HepG2 (cell line): Measurements from ENCODE around the gene EOMES. TPM values are rescaled to one million over a fixed set of nuclear protein-coding genes. Genes with fewer than 3 reads are reported as not detected.

Experiments
- ATAC-seq: fragments of 200-7000 bp; cut with Tn5 transposase; 3 replicates; pipeline ENCODE4 v1.9.1; 2020; ENCODE audit warnings: mild to moderate bottlenecking, moderate library complexity
- BruUV-seq: library from RNA; stranded (reverse); fragments of 400-500 nt; replicated peaks from 2 replicates; lab custom pipeline; 2021; lab: Mats Ljungman, UMichigan
- CTCF ChIA-PET: fragments of 300-600 bp; formaldehyde crosslinking; extraction: SDS; loops from one replicate; lab custom pipeline; 2021; ENCODE audit warnings: low total read pairs, inconsistent platforms, low intra/inter-chr PET ratio; lab: Yijun Ruan, JAX
- POLR2A ChIA-PET: fragments of 350-600 bp; sonication (Branson Sonifier 250); formaldehyde crosslinking; loops from one replicate; lab custom pipeline; 2020; ENCODE audit warnings: antibody characterized with exemption, inconsistent platforms; lab: Yijun Ruan, JAX
- DNase-seq: peaks from one replicate; pipeline ENCODE4 v3.0.0-alpha.2; 2015; ENCODE audit warnings: low spot score
- FAIRE-seq: peaks from 3 replicates; lab custom pipeline; 2011; peaks lifted over from hg19 to GRCh38; lab: Jason Lieb, UNC
- H2AFZ ChIP-seq: one replicate; pipeline ENCODE4 v1.6.1; 2011; ENCODE audit warnings: low read length, inconsistent platforms
- H3K27ac ChIP-seq: fragments of 300-600 bp; 3 replicates; pipeline ENCODE4 v1.8.0; 2011; ENCODE audit warnings: mixed run types, mild to moderate bottlenecking, mixed read lengths, low read length, inconsistent platforms; ENCODE audit not compliant: insufficient read depth; ENCODE audit errors: extremely low read length
- H3K27me3 ChIP-seq, 2 experiments: fragments of 200-600 bp in 1 of 2; 2 replicates in 1 of 2; 3 replicates in 1 of 2; pipeline versions ENCODE4 v1.6.0 to v1.8.0; 2011; ENCODE audit warnings: low read length in 2 of 2, mild to moderate bottlenecking in 2 of 2, moderate library complexity in 2 of 2, inconsistent platforms in 1 of 2; ENCODE audit not compliant: insufficient read depth in 2 of 2, control insufficient read depth in 1 of 2
- H3K36me3 ChIP-seq, 2 experiments: fragments of 200-600 bp in 1 of 2; replicated peaks in 1 of 2; 2 replicates in 1 of 2; 3 replicates in 1 of 2; pipeline versions ENCODE4 v1.5.1 to v1.8.0; 2011; ENCODE audit warnings: low read length in 2 of 2, inconsistent platforms in 1 of 2; ENCODE audit not compliant: insufficient read depth in 2 of 2, control insufficient read depth in 1 of 2
- H3K4me1 ChIP-seq: 2 replicates; pipeline ENCODE4 v1.5.1; 2012; ENCODE audit warnings: low read length, inconsistent platforms; ENCODE audit not compliant: insufficient read depth
- H3K4me2 ChIP-seq: 2 replicates; pipeline ENCODE4 v1.6.0; 2011; ENCODE audit warnings: low read depth, low read length, inconsistent platforms
- H3K4me3 ChIP-seq, 3 experiments: fragments of 200-600 bp in 1 of 3; sonication (generic), shearing (Covaris generic) in 1 of 3; replicated peaks in 1 of 3; 2 replicates each; pipeline ENCODE4 v1.5.1; 2011 to 2016; ENCODE audit warnings: low read length in 3 of 3, inconsistent platforms in 2 of 3, low read depth in 2 of 3, mild to moderate bottlenecking in 2 of 3, control low read depth in 1 of 3, mixed read lengths in 1 of 3; ENCODE audit not compliant: insufficient read depth in 1 of 3
- H3K79me2 ChIP-seq: one replicate; pipeline ENCODE4 v1.6.1; 2011; ENCODE audit warnings: low read length, inconsistent platforms; ENCODE audit not compliant: insufficient read depth
- H3K9ac ChIP-seq: 2 replicates; pipeline ENCODE4 v1.6.0; 2011; ENCODE audit warnings: mild to moderate bottlenecking, low read depth, low read length, inconsistent platforms; ENCODE audit not compliant: insufficient read depth
- H3K9me3 ChIP-seq: 2 replicates; pipeline ENCODE4 v1.5.1; 2012; ENCODE audit warnings: mild to moderate bottlenecking, low read length
- H4K20me1 ChIP-seq: 2 replicates; pipeline ENCODE4 v1.6.0; 2011; ENCODE audit warnings: inconsistent platforms, mild to moderate bottlenecking, low read length, moderate library complexity; ENCODE audit not compliant: insufficient read depth
- ATF1 ChIP-seq: IDR thresholded peaks from 2 replicates; pipeline ENCODE4 v1.6.1; 2016; ENCODE audit warnings: mild to moderate bottlenecking, control low read depth
- CAMTA2 ChIP-seq: sonication (generic); formaldehyde crosslinking; IDR thresholded peaks from 2 replicates; pipeline ENCODE4 v1.4.0; 2020; ENCODE audit warnings: mild to moderate bottlenecking, missing genetic modification reagents, borderline replicate concordance
- CEBPB ChIP-seq: IDR thresholded peaks from 2 replicates; pipeline ENCODE4 v1.6.1; 2011; ENCODE audit warnings: low read depth, low read length, improper control_type of control experiment, borderline replicate concordance
- CSRNP1 ChIP-seq: sonication (generic); formaldehyde crosslinking; IDR thresholded peaks from 2 replicates; pipeline ENCODE4 v1.8.1; 2023; ENCODE audit warnings: mild to moderate bottlenecking, missing genetic modification reagents
- HBP1 ChIP-seq: IDR thresholded peaks from 2 replicates; pipeline ENCODE4 v1.6.1; 2016; ENCODE audit warnings: low read depth, control low read depth
- KDM6A ChIP-seq: IDR thresholded peaks from 2 replicates; pipeline ENCODE4 v1.6.1; 2016; ENCODE audit warnings: low read depth
- KMT2A ChIP-seq: sonication (generic); formaldehyde crosslinking; IDR thresholded peaks from 2 replicates; pipeline ENCODE4 v1.4.0; 2020; ENCODE audit warnings: missing genetic modification reagents
- NCOA2 ChIP-seq: sonication (generic); formaldehyde crosslinking; IDR thresholded peaks from 2 replicates; pipeline ENCODE4 v1.8.0; 2022; ENCODE audit warnings: inconsistent platforms
- NFIB ChIP-seq: sonication (generic); formaldehyde crosslinking; IDR thresholded peaks from 2 replicates; pipeline ENCODE4 v1.9.0; 2021; ENCODE audit warnings: missing genetic modification reagents, mild to moderate bottlenecking, borderline replicate concordance
- ONECUT2 ChIP-seq: sonication (generic); formaldehyde crosslinking; IDR thresholded peaks from 2 replicates; pipeline ENCODE4 v1.4.0; 2020; ENCODE audit warnings: missing genetic modification reagents
- STAT5B ChIP-seq: sonication (generic); formaldehyde crosslinking; IDR thresholded peaks from 2 replicates; pipeline ENCODE4 v1.4.0; 2020; ENCODE audit warnings: missing genetic modification reagents
- TAF15 ChIP-seq: fragments of 200-400 bp; formaldehyde crosslinking; IDR thresholded peaks from one replicate; pipeline ENCODE4 v1.6.1; 2018; ENCODE audit warnings: mild to moderate bottlenecking, low read depth, low read length; ENCODE audit not compliant: poor library complexity, severe bottlenecking
- ZBTB4 ChIP-seq: sonication (generic); formaldehyde crosslinking; IDR thresholded peaks from 2 replicates; pipeline ENCODE4 v1.4.0; 2020; ENCODE audit warnings: missing genetic modification reagents, mild to moderate bottlenecking, borderline replicate concordance
- ZNF235 ChIP-seq: sonication (generic); formaldehyde crosslinking; IDR thresholded peaks from 2 replicates; pipeline ENCODE4 v1.8.1; 2023; ENCODE audit warnings: mild to moderate bottlenecking, missing genetic modification reagents, borderline replicate concordance
- ZNF256 ChIP-seq: sonication (generic); formaldehyde crosslinking; conservative IDR thresholded peaks from 2 replicates; pipeline ENCODE4 v1.4.0; 2020; ENCODE audit warnings: missing genetic modification reagents
- ZNF430 ChIP-seq: sonication (generic); formaldehyde crosslinking; IDR thresholded peaks from 2 replicates; pipeline ENCODE4 v1.9.0; 2021; ENCODE audit warnings: mild to moderate bottlenecking, missing genetic modification reagents
- ZNF7 ChIP-seq: IDR thresholded peaks from 2 replicates; pipeline ENCODE4 v1.6.1; 2016; ENCODE audit warnings: missing biosample characterization, missing genetic modification reagents
- ZNF737 ChIP-seq: sonication (generic); formaldehyde crosslinking; IDR thresholded peaks from 2 replicates; pipeline ENCODE4 v1.5.0; 2020; ENCODE audit warnings: missing genetic modification reagents, mild to moderate bottlenecking, borderline replicate concordance
- ZNF816 ChIP-seq: sonication (generic); formaldehyde crosslinking; IDR thresholded peaks from 2 replicates; pipeline ENCODE4 v1.8.0; 2022; ENCODE audit warnings: missing genetic modification reagents, mild to moderate bottlenecking, borderline replicate concordance
- ZSCAN25 ChIP-seq: sonication (generic); formaldehyde crosslinking; IDR thresholded peaks from 2 replicates; pipeline ENCODE4 v1.8.0; 2022; ENCODE audit warnings: mild to moderate bottlenecking, missing genetic modification reagents
- WGBS: methylation state at CpG from one replicate; pipeline ENCODE4 v1.1.6; 2017; ENCODE audit warnings: low lambda C conversion rate; 5-methylcytosine and 5-hydroxymethylcytosine counted together
- in situ Hi-C: cut with HindIII; loops from 2 replicates; pipeline ENCODE4 v1.10.0; 2017; ENCODE audit warnings: low pct_unique_long_range_greater_than_20kb; ENCODE audit not compliant: extremely low pct_ligation_motif_present
- intact Hi-C: fragments of 100-400 bp; cut with micrococcal nuclease; formaldehyde crosslinking; loops from one replicate; pipeline ENCODE4 v1.10.0; 2022; ENCODE audit not compliant: unreplicated experiment
- polyA plus RNA-seq, 8 experiments: library from polyadenylated mRNA; depleted of rRNA in 3 of 8; stranded (reverse) in 7 of 8; unstranded in 1 of 8; fragments of >200 nt; fragmentation: Illumina TruSeq in 4 of 8; extraction: Trizol in 4 of 8; gene quantifications; 2 replicates each; pipeline versions ENCODE4 v1.2.1 to v1.2.3, GENCODE V29; 2011 to 2016; ENCODE audit warnings: low read depth in 4 of 8, missing spikeins in 1 of 8, mixed read lengths in 1 of 8; ENCODE audit not compliant: insufficient read depth in 1 of 8
- total RNA-seq, 5 experiments: library from RNA; depleted of rRNA; stranded (reverse); fragments of >200 nt; fragmentation: Illumina TruSeq; extraction: Trizol; gene quantifications; 2 replicates each; pipeline ENCODE4 v1.2.3, GENCODE V29; 2016; ENCODE audit warnings: low read depth in 1 of 5

The EOMES gene
- total and polyA plus RNA-seq, 2 of the 13 experiments (the other 11 are each of a cell fraction or from before 2014, with no cell fraction given): 0.11 to 0.12 TPM

- Histone ChIP-seq H3K4me1 (peaks cover 37% of the 10 kb centered on the region), H3K27me3 (no peaks in the 10 kb centered on the region), H3K4me2 (peak overlapping the region; percentile 95), H3K27ac (peak overlapping the region; percentile 60), H4K20me1 (no peaks in the 10 kb centered on the region), H3K9me3 (no peaks in the 10 kb centered on the region), H2AFZ (peak overlapping the region; percentile 98), H3K79me2 (no peaks in the 10 kb centered on the region), H3K9ac (peak overlapping the region; percentile 59), H3K36me3 (no peaks in the 10 kb centered on the region), H3K4me3 (peak overlapping the region; percentile 48 to 62 (median 51); a peak in 4 of 6 replicates)
- no TSS peak for BruUV-seq
- DNase-seq (peak; percentile 74), ATAC-seq (peak; percentile 69), FAIRE-seq (peak; percentile 78)
- ChIA-PET POLR2A (interaction anchor here (1.1 to 2.0 kb wide), 3 partner anchors 197 to 667 kb away, joined by 5 to 6 read pairs (median 6); partner anchors contain the start of genes AZI2, SLC4A7 and ZCWPW2), CTCF (interaction anchor here (1.2 kb wide), 1 partner anchor 369 kb away, joined by 6 read pairs; no protein-coding TSS in a partner anchor)
- in situ Hi-C loops (loop anchor here (5.0 kb wide), 1 partner anchor 369 kb away; no protein-coding TSS in a partner anchor), intact Hi-C loops (loop anchor here (1.0 to 5.0 kb wide), 5 partner anchors 149 to 546 kb away; partner anchors contain the start of gene SLC4A7)
- 27% methylated on average over 6 of the region's 6 CpGs for WGBS
- TF ChIP-seq ZSCAN25 (CRISPR knock-in tag) (no peak), ZNF256 (CRISPR knock-in tag) (no peak), TAF15 (no peak), ZBTB4 (no peak), CAMTA2 (no peak), ATF1 (CRISPR knock-in tag) (no peak), ONECUT2 (CRISPR knock-in tag) (no peak), STAT5B (CRISPR knock-in tag) (no peak), ZNF235 (CRISPR knock-in tag) (no peak), NFIB (no peak), ZNF430 (CRISPR knock-in tag) (no peak), CEBPB (peak; percentile 68; the same call in 1 of the 2 replicates), KDM6A (CRISPR knock-in tag) (no peak), ZNF7 (no peak), CSRNP1 (CRISPR knock-in tag) (no peak), ZNF737 (no peak), KMT2A (CRISPR knock-in tag) (no peak), ZNF816 (CRISPR knock-in tag) (0 out of 2 replicates have a peak, but pooled peaks have one; percentile 49), NCOA2 (no peak), HBP1 (no peak)
Observed at GRCh38 chr3:27681249-27681748, 40.8 kb downstream of the EOMES start.
